ENCODE measurements around the gene MEF2A. TPM values are rescaled to one million over a fixed set of nuclear protein-coding genes. Genes with fewer than 3 reads are reported as not detected.

Gene MEF2A
- total and polyA plus RNA-seq, 10 of the 15 experiments (the other 5 are each of a cell fraction or from before 2014, with no cell fraction given), result 7.2 to 46.7 (median 35.9) TPM

- TF ChIP-seq RAD21 (IDR thresholded peaks at IDR 0.05; ENCODE audit: insufficient read depth, low read depth, low read length) (peak; percentile 8; the same call in 1 of the 2 replicates), HDAC6 (IDR thresholded peaks at IDR 0.05; ENCODE audit: unreplicated experiment) (no peak), EED (IDR thresholded peaks at IDR 0.05; ENCODE audit: low read depth) (peak; percentile 56; the same call in 1 of the 2 replicates), CBX3 (IDR thresholded peaks at IDR 0.05; ENCODE audit: borderline replicate concordance, low read depth) (no peak), ZNF384 (IDR thresholded peaks at IDR 0.05; ENCODE audit: borderline replicate concordance, low read depth, low read length) (no peak), MTA2 (IDR thresholded peaks at IDR 0.05; ENCODE audit: low read depth) (peak; percentile 59; the same call in 1 of the 2 replicates)
Measured at GRCh38 chr15:99631255-99631654, 65.5 kb downstream of the MEF2A start (continued).

GRCh38 chr15:99632521-99632920 lies 66.7 kb downstream of the MEF2A start:
- H3K4me1 ChIP-seq (ENCODE audit: control insufficient read depth, insufficient read depth, low read length), result peaks cover 13% of the 10 kb centered on the region
- peaks cover 23% of the 10 kb centered on the region for H3K9me3 ChIP-seq (replicated peaks; ENCODE audit: control insufficient read depth, insufficient read depth, low read length)
- ChIA-PET RAD21 (ENCODE audit: unreplicated experiment) (no interaction called here), POLR2A (no interaction called here), SMC1A (ENCODE audit: uncharacterized antibody, unreplicated experiment) (interaction anchor here (0.6 to 1.9 kb wide), 9 partner anchors 9 to 121 kb away, joined by 3 to 9 read pairs (median 3); no protein-coding TSS in a partner anchor), CTCF (no interaction called here)
- no peaks in the 10 kb centered on the region for H3K27me3 ChIP-seq (replicated peaks in 1 of 2; ENCODE audit: control insufficient read depth in 2 of 2, insufficient read depth in 2 of 2, low read length in 1 of 2)
- H3K4me2 ChIP-seq (ENCODE audit: control insufficient read depth, insufficient read depth), result no peak overlapping the region
- peaks cover 0 to 12% of the 10 kb centered on the region in 2 experiments; a peak in 3 of 4 replicates for H3K36me3 ChIP-seq (ENCODE audit: control insufficient read depth in 2 of 2, insufficient read depth in 2 of 2, low read length in 1 of 2)
- H3K27ac ChIP-seq (ENCODE audit: control insufficient read depth, insufficient read depth), result peak overlapping the region; percentile 93; the same call in 1 of the 2 replicates
- H3K79me2 ChIP-seq (ENCODE audit: control insufficient read depth, insufficient read depth, low read length), result peaks cover 51% of the 10 kb centered on the region
- intact Hi-C loops (cut with micrococcal nuclease; ENCODE audit: unreplicated experiment) (loop anchor here (5.0 kb wide), 1 partner anchor 65 kb away; the partner anchor contains the start of gene MEF2A), in situ Hi-C loops (cut with MboI) (no loop called here)
- no TSS peak for BruUV-seq (replicated peaks)
- H3K4me3 ChIP-seq, result no peak overlapping the region
- DNase-seq (ENCODE audit: low read depth, low spot score) (no peak), ATAC-seq (no peak), FAIRE-seq (no peak)
- H2AFZ ChIP-seq (ENCODE audit: control insufficient read depth, low read depth, low read length), result no peak overlapping the region
- H3K9ac ChIP-seq (ENCODE audit: control insufficient read depth, insufficient read depth, low read length), result no peak overlapping the region
- H4K20me1 ChIP-seq (ENCODE audit: control insufficient read depth, insufficient read depth), result no peaks in the 10 kb centered on the region
- 96% methylated on average over 2 of the region's 2 CpGs for WGBS (ENCODE audit: insufficient coverage, insufficient replicate concordance, low lambda C conversion rate, missing lambda C conversion rate)
- TF ChIP-seq MTA2 (IDR thresholded peaks at IDR 0.05; ENCODE audit: low read depth) (no peak), CBX3 (IDR thresholded peaks at IDR 0.05; ENCODE audit: borderline replicate concordance, low read depth) (no peak), RELB (IDR thresholded peaks at IDR 0.05; ENCODE audit: low read depth) (no peak), TCF3 (IDR thresholded peaks at IDR 0.05; ENCODE audit: borderline replicate concordance, insufficient read depth, low read depth, low read length) (no peak), PRDM15 (CRISPR knock-in tag; IDR thresholded peaks at IDR 0.05) (no peak), USF1 (IDR thresholded peaks at IDR 0.05; ENCODE audit: borderline replicate concordance, extremely low read length, insufficient read depth, low read depth, low read length) (no peak), EGR1 (IDR thresholded peaks at IDR 0.05; ENCODE audit: borderline replicate concordance in 1 of 2, low read depth in 2 of 2, low read length in 2 of 2) (no peak)
